ENCODE measurements around the gene USP7. TPM values are rescaled to one million over a fixed set of nuclear protein-coding genes. Genes with fewer than 3 reads are reported as not detected.
"Not testable (repeated sequence)": the region's sequence is repeated elsewhere in the genome, so short reads cannot be mapped to it uniquely, and the experiment has no call there.

The USP7 gene
- total and polyA plus RNA-seq, 7 experiments from 2014 or later: 8.9 to 261 (median 176) TPM

DNA sequence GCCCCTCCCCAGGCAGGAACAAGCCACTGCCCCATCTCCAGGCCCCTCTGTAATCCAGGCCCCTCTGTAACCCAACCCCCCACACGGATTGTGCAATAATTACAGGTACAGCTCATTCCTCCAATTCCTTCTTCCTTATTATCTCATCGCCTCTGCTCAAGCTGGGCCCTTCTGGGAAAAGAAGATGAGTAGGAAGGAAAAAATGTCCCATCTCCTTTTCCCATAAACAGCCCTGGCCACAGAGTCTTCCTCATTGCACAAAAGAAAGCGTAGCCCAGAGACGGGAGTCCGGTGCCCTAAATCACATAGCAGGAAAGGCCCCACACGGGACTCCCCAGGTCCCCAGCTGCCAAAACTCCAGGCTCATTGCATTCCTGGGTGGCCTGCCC, 85.2 kb downstream of the USP7 start:
- Mint-ChIP-seq H3K4me3 (no peak overlapping the region), H3K36me3 (no peaks in the 10 kb centered on the region), H3K27ac (no peak overlapping the region), H3K9me3 (no peaks in the 10 kb centered on the region), H3K4me1 (peaks cover 0 to 23% (median 11%) of the 10 kb centered on the region in 7 donors), H3K27me3 (no peaks in the 10 kb centered on the region)
- H3K27me3 ChIP-seq (ENCODE audit: control insufficient read depth in 2 of 2, insufficient read depth in 2 of 2, low read length in 2 of 2): no peaks in the 10 kb centered on the region
- no peaks in the 10 kb centered on the region for H3K4me1 ChIP-seq (ENCODE audit: control insufficient read depth in 2 of 2, insufficient read depth in 2 of 2, low read length in 2 of 2)
- ATAC-seq (no peak), DNase-seq (no peak)
- ChIA-PET CTCF (interaction anchor here (0.9 to 3.3 kb wide), 2 partner anchors 61 to 217 kb away, joined by 3 to 16 read pairs; no protein-coding TSS in a partner anchor), POLR2A (interaction anchor here (2.9 kb wide), 1 partner anchor 10 kb away, joined by 16 read pairs; the partner anchor contains the start of gene CARHSP1)
- H3K4me3 ChIP-seq (ENCODE audit: low read length): no peak overlapping the region
- H3K27ac ChIP-seq (ENCODE audit: low read depth, low read length): no peak overlapping the region
- no peaks in the 10 kb centered on the region for H3K36me3 ChIP-seq (ENCODE audit: control insufficient read depth in 2 of 3, insufficient read depth in 3 of 3, low read length in 3 of 3)
- no peaks in the 10 kb centered on the region for H3K9me3 ChIP-seq (ENCODE audit: control insufficient read depth in 2 of 3, low read length in 3 of 3)
- intact Hi-C loops (cut with micrococcal nuclease): no loop called here

- no peaks in the 10 kb centered on the region for H3K27me3 ChIP-seq (ENCODE audit: control insufficient read depth in 2 of 2, insufficient read depth in 2 of 2, low read length in 2 of 2)
- no peak overlapping the region for H3K27ac ChIP-seq (ENCODE audit: low read depth, low read length)
- intact Hi-C loops (cut with micrococcal nuclease): no loop called here
- ATAC-seq: peak; percentile 33
- H3K4me1 ChIP-seq (ENCODE audit: control insufficient read depth in 2 of 2, insufficient read depth in 2 of 2, low read length in 2 of 2): no peaks in the 10 kb centered on the region
- H3K4me3 ChIP-seq (ENCODE audit: low read length): no peak overlapping the region
- CTCF ChIA-PET: interaction anchor here (0.9 to 3.3 kb wide), 2 partner anchors 61 to 216 kb away, joined by 3 to 16 read pairs; no protein-coding TSS in a partner anchor
- POLR2A ChIA-PET: interaction anchor here (2.9 kb wide), 1 partner anchor 10 kb away, joined by 16 read pairs; the partner anchor contains the start of gene CARHSP1
- Mint-ChIP-seq H3K9me3 (no peaks in the 10 kb centered on the region), H3K27me3 (no peaks in the 10 kb centered on the region), H3K4me3 (no peak overlapping the region), H3K27ac (no peak overlapping the region), H3K4me1 (peaks cover 0 to 23% (median 11%) of the 10 kb centered on the region in 7 donors), H3K36me3 (no peaks in the 10 kb centered on the region)
- H3K9me3 ChIP-seq (ENCODE audit: control insufficient read depth in 2 of 3, low read length in 3 of 3): no peaks in the 10 kb centered on the region
- no peaks in the 10 kb centered on the region for H3K36me3 ChIP-seq (ENCODE audit: control insufficient read depth in 2 of 3, insufficient read depth in 3 of 3, low read length in 3 of 3)
- DNase-seq: no peak
Measured at GRCh38 chr16:8877894-8878522, 85.7 kb downstream of the USP7 start.

DNA sequence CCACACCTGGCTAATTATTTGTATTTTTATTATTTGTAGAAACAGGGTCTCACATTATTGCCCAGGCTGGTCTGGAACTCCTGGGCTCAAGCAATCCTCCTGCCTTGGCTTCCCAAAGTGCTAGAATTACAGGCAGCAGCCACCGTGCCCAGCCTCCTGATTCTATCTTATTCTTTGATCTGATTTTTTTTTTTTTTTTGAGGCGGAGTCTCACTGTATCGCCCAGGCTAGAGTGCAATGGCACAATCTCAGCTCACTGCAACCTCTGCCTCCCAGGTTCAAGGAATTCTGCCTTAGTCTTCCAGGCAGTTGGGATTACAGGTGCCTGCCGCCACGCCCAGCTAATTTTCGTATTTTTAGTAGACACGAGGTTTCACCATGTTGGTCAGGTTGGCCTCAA, 88.4 kb downstream of the USP7 start:
- H3K9me3 Mint-ChIP-seq; ATAC-seq; H3K27ac Mint-ChIP-seq; intact Hi-C loops (cut with micrococcal nuclease); H3K36me3 Mint-ChIP-seq; H3K36me3 ChIP-seq (ENCODE audit: control insufficient read depth in 2 of 3, insufficient read depth in 3 of 3, low read length in 3 of 3); H3K4me1 ChIP-seq (ENCODE audit: control insufficient read depth in 2 of 2, insufficient read depth in 2 of 2, low read length in 2 of 2); H3K4me3 ChIP-seq (ENCODE audit: low read length); H3K27me3 Mint-ChIP-seq; H3K4me3 Mint-ChIP-seq; POLR2A ChIA-PET; H3K27ac ChIP-seq (ENCODE audit: low read depth, low read length); H3K27me3 ChIP-seq (ENCODE audit: control insufficient read depth in 2 of 2, insufficient read depth in 2 of 2, low read length in 2 of 2); DNase-seq; H3K9me3 ChIP-seq (ENCODE audit: control insufficient read depth in 2 of 3, low read length in 3 of 3): not testable (repeated sequence)
- peaks cover 6 to 32% (median 19%) of the 10 kb centered on the region in 7 donors for H3K4me1 Mint-ChIP-seq
- CTCF ChIA-PET: interaction anchor here (0.7 kb wide), 1 partner anchor 12 kb away, joined by 8 read pairs; no protein-coding TSS in a partner anchor

DNA sequence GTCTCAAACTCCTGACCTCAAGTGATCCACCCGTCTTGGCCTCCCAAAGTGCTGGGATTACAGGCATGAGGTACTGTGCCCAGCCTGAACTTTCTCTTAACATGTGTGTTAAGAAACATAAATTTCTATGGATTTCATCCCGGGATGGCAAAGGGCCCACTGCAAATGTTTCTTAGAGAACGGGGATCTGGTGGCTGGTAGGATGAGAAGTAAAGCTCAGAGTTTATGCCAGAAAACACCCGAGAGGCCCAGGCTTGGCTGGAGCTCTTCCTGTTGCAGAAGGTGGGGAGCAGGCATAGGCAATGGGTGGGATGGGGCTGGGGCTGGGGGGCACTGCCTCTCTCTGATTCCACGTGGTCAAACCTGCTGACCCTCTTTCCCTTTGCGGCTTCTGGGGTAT, 89.3 kb downstream of the USP7 start:
- H3K4me1 Mint-ChIP-seq: peaks cover 8 to 33% (median 17%) of the 10 kb centered on the region in 7 donors
- ChIA-PET CTCF (interaction anchor here (0.7 to 0.9 kb wide), 2 partner anchors 20 to 302 kb away, joined by 3 read pairs; no protein-coding TSS in a partner anchor), POLR2A (interaction anchor here (0.5 kb wide), 1 partner anchor 39 kb away, joined by 3 read pairs; no protein-coding TSS in a partner anchor)
- peak overlapping the region in 4 of 10 donors; percentile 14 to 47 (median 31) for H3K4me3 Mint-ChIP-seq
- H3K27ac ChIP-seq (ENCODE audit: low read depth, low read length): no peak overlapping the region
- no peaks in the 10 kb centered on the region for H3K9me3 ChIP-seq (ENCODE audit: control insufficient read depth in 2 of 3, low read length in 3 of 3)
- H3K4me1 ChIP-seq (ENCODE audit: control insufficient read depth in 2 of 2, insufficient read depth in 2 of 2, low read length in 2 of 2): peaks cover 3 to 6% of the 10 kb centered on the region in 2 donors
- no peaks in the 10 kb centered on the region for H3K36me3 Mint-ChIP-seq
- H3K9me3 Mint-ChIP-seq: peaks cover 0 to 1% (median 0%) of the 10 kb centered on the region in 11 donors
- H3K27me3 ChIP-seq (ENCODE audit: control insufficient read depth in 2 of 2, insufficient read depth in 2 of 2, low read length in 2 of 2): no peaks in the 10 kb centered on the region
- intact Hi-C loops (cut with micrococcal nuclease): no loop called here
- peak overlapping the region in 7 of 9 donors; percentile 52 to 85 (median 64) for H3K27ac Mint-ChIP-seq
- ATAC-seq (no peak), DNase-seq (no peak)
- H3K36me3 ChIP-seq (ENCODE audit: control insufficient read depth in 2 of 3, insufficient read depth in 3 of 3, low read length in 3 of 3): no peaks in the 10 kb centered on the region
- no peaks in the 10 kb centered on the region for H3K27me3 Mint-ChIP-seq
- no peak overlapping the region for H3K4me3 ChIP-seq (ENCODE audit: low read length)

DNA sequence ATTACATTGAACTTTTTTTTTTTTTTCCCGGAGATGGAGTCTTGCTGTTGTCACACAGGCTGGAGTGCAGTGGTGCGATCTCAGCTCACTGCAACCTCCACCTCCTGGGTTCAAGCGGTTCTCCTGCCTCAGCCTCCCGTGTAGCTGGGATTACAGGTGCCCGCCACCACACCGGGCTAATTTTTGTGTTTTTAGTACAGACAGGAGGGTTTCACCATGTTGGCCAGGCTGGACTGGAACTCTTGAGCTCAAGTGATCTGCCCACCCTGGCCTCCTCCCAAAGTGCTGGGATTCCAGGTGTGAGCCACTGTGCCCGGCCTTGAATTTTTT, 89.9 kb downstream of the USP7 start:
- Mint-ChIP-seq H3K4me1 (peaks cover 13 to 37% (median 21%) of the 10 kb centered on the region in 7 donors), H3K27ac (peak overlapping the region in 3 of 9 donors; percentile 24 to 65 (median 36))
- intact Hi-C loops (cut with micrococcal nuclease); DNase-seq; ATAC-seq; H3K9me3 Mint-ChIP-seq; H3K4me1 ChIP-seq (ENCODE audit: control insufficient read depth in 2 of 2, insufficient read depth in 2 of 2, low read length in 2 of 2); H3K9me3 ChIP-seq (ENCODE audit: control insufficient read depth in 2 of 3, low read length in 3 of 3); H3K4me3 ChIP-seq (ENCODE audit: low read length); H3K27ac ChIP-seq (ENCODE audit: low read depth, low read length); H3K36me3 Mint-ChIP-seq; H3K27me3 ChIP-seq (ENCODE audit: control insufficient read depth in 2 of 2, insufficient read depth in 2 of 2, low read length in 2 of 2); H3K27me3 Mint-ChIP-seq; H3K4me3 Mint-ChIP-seq; H3K36me3 ChIP-seq (ENCODE audit: control insufficient read depth in 2 of 3, insufficient read depth in 3 of 3, low read length in 3 of 3): not testable (repeated sequence)
- CTCF ChIA-PET: interaction anchor here (0.7 to 0.9 kb wide), 2 partner anchors 20 to 301 kb away, joined by 3 read pairs; no protein-coding TSS in a partner anchor
- POLR2A ChIA-PET: interaction anchor here (0.5 kb wide), 1 partner anchor 40 kb away, joined by 3 read pairs; no protein-coding TSS in a partner anchor

DNA sequence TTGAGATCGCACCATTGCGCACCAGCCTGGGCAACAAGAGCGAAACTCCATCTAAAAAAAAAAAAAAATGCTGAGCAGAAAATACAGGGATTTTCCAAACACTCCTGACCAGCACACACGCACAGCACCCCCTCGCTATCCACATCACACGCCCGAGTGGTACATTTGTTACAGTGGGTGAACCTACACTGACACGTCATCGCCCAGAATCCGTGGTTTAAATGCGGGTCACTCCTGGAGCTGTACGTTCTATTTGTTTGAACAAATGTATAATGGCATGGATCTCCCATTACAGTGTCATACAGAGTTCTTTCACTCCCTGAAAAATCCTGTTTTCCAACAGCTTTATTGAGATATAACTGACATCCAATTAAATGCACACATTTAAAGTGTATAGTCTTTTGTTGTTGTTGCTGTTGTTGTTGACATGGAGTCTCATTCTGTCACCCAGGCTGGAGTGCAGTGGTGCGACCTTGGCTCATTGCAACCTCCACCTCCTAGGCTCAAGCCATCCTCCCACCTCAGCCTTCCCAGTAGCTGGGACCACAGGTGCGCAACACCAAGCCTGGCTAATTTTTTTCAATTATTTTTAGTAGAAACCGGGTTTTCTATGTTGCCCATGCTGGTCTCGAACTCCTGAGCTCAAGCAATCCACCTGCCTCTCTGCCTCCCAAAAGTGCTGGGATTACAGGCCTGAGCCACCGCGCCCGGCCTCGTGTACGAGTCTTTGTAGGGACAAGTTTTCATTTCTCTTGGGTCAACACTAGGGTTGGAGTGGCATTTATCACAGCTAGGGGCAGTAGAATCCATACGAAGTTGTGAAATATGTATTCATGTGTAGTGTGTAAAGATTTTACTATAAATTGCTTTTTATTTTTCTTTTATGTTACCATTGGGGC, 90.5 kb downstream of the USP7 start:
- peaks cover 13 to 35% (median 21%) of the 10 kb centered on the region in 7 donors for H3K4me1 Mint-ChIP-seq
- CTCF ChIA-PET: interaction anchor here (0.6 to 1.0 kb wide), 2 partner anchors 8 to 78 kb away, joined by 3 to 4 read pairs; no protein-coding TSS in a partner anchor
- no peak overlapping the region for H3K4me3 ChIP-seq (ENCODE audit: low read length)
- POLR2A ChIA-PET: interaction anchor here (0.7 to 0.9 kb wide), 2 partner anchors 12 to 17 kb away, joined by 3 read pairs; no protein-coding TSS in a partner anchor
- peak overlapping the region in 3 of 9 donors; percentile 24 to 65 (median 36) for H3K27ac Mint-ChIP-seq
- H3K9me3 Mint-ChIP-seq: peaks cover 0 to 3% (median 0%) of the 10 kb centered on the region in 11 donors
- H3K4me1 ChIP-seq (ENCODE audit: control insufficient read depth in 2 of 2, insufficient read depth in 2 of 2, low read length in 2 of 2): peaks cover 6% of the 10 kb centered on the region in 2 donors
- H3K27me3 ChIP-seq (ENCODE audit: control insufficient read depth in 2 of 2, insufficient read depth in 2 of 2, low read length in 2 of 2): no peaks in the 10 kb centered on the region
- H3K9me3 ChIP-seq (ENCODE audit: control insufficient read depth in 2 of 3, low read length in 3 of 3): no peaks in the 10 kb centered on the region
- H3K27me3 Mint-ChIP-seq: no peaks in the 10 kb centered on the region
- H3K36me3 ChIP-seq (ENCODE audit: control insufficient read depth in 2 of 3, insufficient read depth in 3 of 3, low read length in 3 of 3): no peaks in the 10 kb centered on the region
- no peaks in the 10 kb centered on the region for H3K36me3 Mint-ChIP-seq
- no peak overlapping the region for H3K4me3 Mint-ChIP-seq
- intact Hi-C loops (cut with micrococcal nuclease): no loop called here
- ATAC-seq (no peak), DNase-seq (no peak)
- no peak overlapping the region for H3K27ac ChIP-seq (ENCODE audit: low read depth, low read length)
